ENCODE data around the gene CDK6.

CDK6 gene

GRCh38 chr7:92674379-92674778, 162.0 kb downstream of the CDK6 start:
- Histone ChIP-seq H2AFZ (ENCODE audit: low read length) (no peak overlapping the region), H3K14ac (ENCODE audit: low read length) (no peak overlapping the region), H3K9me3 (replicated peaks in 1 of 2; ENCODE audit: control insufficient read depth in 2 of 2, insufficient read depth in 1 of 2, low read depth in 1 of 2, low read length in 2 of 2) (no peaks in the 10 kb centered on the region), H2BK12ac (ENCODE audit: low read length) (no peak overlapping the region), H3K4ac (ENCODE audit: low read length) (no peak overlapping the region), H4K8ac (ENCODE audit: low read depth, low read length) (no peak overlapping the region), H3K9ac (ENCODE audit: low read depth, low read length, poor library complexity) (no peak overlapping the region), H2AK5ac (ENCODE audit: low read depth, low read length) (no peak overlapping the region), H3K23ac (ENCODE audit: low read depth, low read length, poor library complexity) (no peak overlapping the region), H2BK5ac (ENCODE audit: low read length) (no peak overlapping the region), H3K27me3 (ENCODE audit: control insufficient read depth in 3 of 3, insufficient read depth in 3 of 3, low read depth in 1 of 3, low read length in 3 of 3) (no peaks in the 10 kb centered on the region), H4K91ac (ENCODE audit: low read depth, low read length, poor library complexity) (no peak overlapping the region), H3K4me3 (ENCODE audit: low read length in 2 of 2) (no peak overlapping the region), H3K4me2 (ENCODE audit: insufficient read depth, low read length, poor library complexity, severe bottlenecking) (no peak overlapping the region), H3K18ac (ENCODE audit: low read length) (no peak overlapping the region), H3K36me3 (replicated peaks in 1 of 2; ENCODE audit: control insufficient read depth in 2 of 2, insufficient read depth in 2 of 2, low read length in 2 of 2) (peaks cover 0 to 17% of the 10 kb centered on the region in 2 donors), H3K79me1 (ENCODE audit: low read depth, low read length) (no peaks in the 10 kb centered on the region), H2BK15ac (ENCODE audit: low read length) (no peak overlapping the region), H3K27ac (replicated peaks; ENCODE audit: low read length) (no peak overlapping the region), H2BK120ac (ENCODE audit: low read depth, low read length) (no peak overlapping the region), H3K4me1 (ENCODE audit: control insufficient read depth in 2 of 2, insufficient read depth in 1 of 2, low read depth in 1 of 2, low read length in 2 of 2) (no peaks in the 10 kb centered on the region)
- no peak for DNase-seq (ENCODE audit: low spot score)

- H3K36me3 ChIP-seq (replicated peaks in 1 of 2; ENCODE audit: control insufficient read depth in 2 of 2, insufficient read depth in 2 of 2, low read length in 2 of 2) = peaks cover 0 to 35% of the 10 kb centered on the region in 2 donors
- H3K4me1 ChIP-seq (ENCODE audit: control insufficient read depth in 2 of 2, insufficient read depth in 1 of 2, low read depth in 1 of 2, low read length in 2 of 2) = no peaks in the 10 kb centered on the region
- H3K14ac ChIP-seq (ENCODE audit: low read length) = no peak overlapping the region
- H2AK5ac ChIP-seq (ENCODE audit: low read depth, low read length) = no peak overlapping the region
- no peak overlapping the region for H2BK15ac ChIP-seq (ENCODE audit: low read length)
- no peak overlapping the region for H3K23ac ChIP-seq (ENCODE audit: low read depth, low read length, poor library complexity)
- WGBS, 2 donors (ENCODE audit: extremely low coverage in 2 of 2, insufficient read length in 2 of 2, insufficient replicate concordance in 1 of 2) = no CpG with 5 or more reads among the region's 6 CpGs
- no peak overlapping the region for H2BK5ac ChIP-seq (ENCODE audit: low read length)
- no peak overlapping the region for H4K8ac ChIP-seq (ENCODE audit: low read depth, low read length)
- no peak overlapping the region for H3K4ac ChIP-seq (ENCODE audit: low read length)
- no peak overlapping the region for H2AFZ ChIP-seq (ENCODE audit: low read length)
- no peaks in the 10 kb centered on the region for H3K27me3 ChIP-seq (ENCODE audit: control insufficient read depth in 3 of 3, insufficient read depth in 3 of 3, low read depth in 1 of 3, low read length in 3 of 3)
- no peak overlapping the region for H3K27ac ChIP-seq (replicated peaks; ENCODE audit: low read length)
- no peak overlapping the region for H2BK12ac ChIP-seq (ENCODE audit: low read length)
- H3K18ac ChIP-seq (ENCODE audit: low read length) = no peak overlapping the region
- H3K4me2 ChIP-seq (ENCODE audit: insufficient read depth, low read length, poor library complexity, severe bottlenecking) = no peak overlapping the region
- H3K9ac ChIP-seq (ENCODE audit: low read depth, low read length, poor library complexity) = no peak overlapping the region
- no peaks in the 10 kb centered on the region for H3K79me1 ChIP-seq (ENCODE audit: low read depth, low read length)
- no peak overlapping the region for H3K4me3 ChIP-seq (ENCODE audit: low read length in 2 of 2)
- H3K9me3 ChIP-seq (replicated peaks in 1 of 2; ENCODE audit: control insufficient read depth in 2 of 2, insufficient read depth in 1 of 2, low read depth in 1 of 2, low read length in 2 of 2) = no peaks in the 10 kb centered on the region
- no peak overlapping the region for H4K91ac ChIP-seq (ENCODE audit: low read depth, low read length, poor library complexity)
- H2BK120ac ChIP-seq (ENCODE audit: low read depth, low read length) = no peak overlapping the region
- no peak for DNase-seq (ENCODE audit: low spot score)
These were observed 164.7 kb downstream of the CDK6 start for GRCh38 chr7:92671505-92672169.

GRCh38 chr7:92670204-92670851, 166.0 kb downstream of the CDK6 start:
- Histone ChIP-seq H3K36me3 (replicated peaks in 1 of 2; ENCODE audit: control insufficient read depth in 2 of 2, insufficient read depth in 2 of 2, low read length in 2 of 2) (peaks cover 0 to 39% of the 10 kb centered on the region in 2 donors), H3K18ac (ENCODE audit: low read length) (no peak overlapping the region), H3K4ac (ENCODE audit: low read length) (no peak overlapping the region), H4K91ac (ENCODE audit: low read depth, low read length, poor library complexity) (no peak overlapping the region), H3K4me2 (ENCODE audit: insufficient read depth, low read length, poor library complexity, severe bottlenecking) (no peak overlapping the region), H3K4me1 (ENCODE audit: control insufficient read depth in 2 of 2, insufficient read depth in 1 of 2, low read depth in 1 of 2, low read length in 2 of 2) (no peaks in the 10 kb centered on the region), H3K14ac (ENCODE audit: low read length) (no peak overlapping the region), H2BK5ac (ENCODE audit: low read length) (no peak overlapping the region), H4K8ac (ENCODE audit: low read depth, low read length) (no peak overlapping the region), H2AK5ac (ENCODE audit: low read depth, low read length) (no peak overlapping the region), H3K23ac (ENCODE audit: low read depth, low read length, poor library complexity) (no peak overlapping the region), H2BK120ac (ENCODE audit: low read depth, low read length) (no peak overlapping the region), H3K27me3 (ENCODE audit: control insufficient read depth in 3 of 3, insufficient read depth in 3 of 3, low read depth in 1 of 3, low read length in 3 of 3) (no peaks in the 10 kb centered on the region), H2BK15ac (ENCODE audit: low read length) (no peak overlapping the region), H3K9me3 (replicated peaks in 1 of 2; ENCODE audit: control insufficient read depth in 2 of 2, insufficient read depth in 1 of 2, low read depth in 1 of 2, low read length in 2 of 2) (no peaks in the 10 kb centered on the region), H2AFZ (ENCODE audit: low read length) (no peak overlapping the region), H3K9ac (ENCODE audit: low read depth, low read length, poor library complexity) (no peak overlapping the region), H3K27ac (replicated peaks; ENCODE audit: low read length) (no peak overlapping the region), H3K4me3 (ENCODE audit: low read length in 2 of 2) (no peak overlapping the region), H3K79me1 (ENCODE audit: low read depth, low read length) (no peaks in the 10 kb centered on the region), H2BK12ac (ENCODE audit: low read length) (no peak overlapping the region)
- no CpG with 5 or more reads among the region's 2 CpGs for WGBS, 2 donors (ENCODE audit: extremely low coverage in 2 of 2, insufficient read length in 2 of 2, insufficient replicate concordance in 1 of 2)
- DNase-seq (ENCODE audit: low spot score) = no peak

- no peak for DNase-seq (ENCODE audit: low spot score)
- Histone ChIP-seq H2BK12ac (ENCODE audit: low read length) (no peak overlapping the region), H2AFZ (ENCODE audit: low read length) (no peak overlapping the region), H3K9ac (ENCODE audit: low read depth, low read length, poor library complexity) (no peak overlapping the region), H3K36me3 (replicated peaks in 1 of 2; ENCODE audit: control insufficient read depth in 2 of 2, insufficient read depth in 2 of 2, low read length in 2 of 2) (peaks cover 0 to 39% of the 10 kb centered on the region in 2 donors), H2BK5ac (ENCODE audit: low read length) (no peak overlapping the region), H3K14ac (ENCODE audit: low read length) (no peak overlapping the region), H3K4me3 (ENCODE audit: low read length in 2 of 2) (no peak overlapping the region), H3K79me1 (ENCODE audit: low read depth, low read length) (no peaks in the 10 kb centered on the region), H3K4me2 (ENCODE audit: insufficient read depth, low read length, poor library complexity, severe bottlenecking) (no peak overlapping the region), H2AK5ac (ENCODE audit: low read depth, low read length) (no peak overlapping the region), H4K91ac (ENCODE audit: low read depth, low read length, poor library complexity) (no peak overlapping the region), H3K18ac (ENCODE audit: low read length) (no peak overlapping the region), H3K27ac (replicated peaks; ENCODE audit: low read length) (no peak overlapping the region), H2BK120ac (ENCODE audit: low read depth, low read length) (no peak overlapping the region), H3K27me3 (ENCODE audit: control insufficient read depth in 3 of 3, insufficient read depth in 3 of 3, low read depth in 1 of 3, low read length in 3 of 3) (no peaks in the 10 kb centered on the region), H3K9me3 (replicated peaks in 1 of 2; ENCODE audit: control insufficient read depth in 2 of 2, insufficient read depth in 1 of 2, low read depth in 1 of 2, low read length in 2 of 2) (no peaks in the 10 kb centered on the region), H3K23ac (ENCODE audit: low read depth, low read length, poor library complexity) (no peak overlapping the region), H4K8ac (ENCODE audit: low read depth, low read length) (no peak overlapping the region), H2BK15ac (ENCODE audit: low read length) (no peak overlapping the region), H3K4ac (ENCODE audit: low read length) (no peak overlapping the region), H3K4me1 (ENCODE audit: control insufficient read depth in 2 of 2, insufficient read depth in 1 of 2, low read depth in 1 of 2, low read length in 2 of 2) (no peaks in the 10 kb centered on the region)
- WGBS, 2 donors (ENCODE audit: extremely low coverage in 2 of 2, insufficient read length in 2 of 2, insufficient replicate concordance in 1 of 2) = no CpG with 5 or more reads among the region's 3 CpGs
These were observed 166.7 kb downstream of the CDK6 start for GRCh38 chr7:92669616-92670165.

Measured in neuronal stem cell (in vitro differentiated cells).